Spleen (tissue), 7 donors: ENCODE results near the gene LSS.

ENCODE experiments used
- CTCF ChIP-seq, 11 experiments: fragments of 200-600 bp in 7 of 11; fragments of 450-650 bp in 4 of 11; sonication (generic) in 4 of 11; IDR thresholded peaks in 8 of 11; conservative IDR thresholded peaks in 3 of 11; 1 replicate in 7 of 11; 2 replicates in 4 of 11; pipeline versions ENCODE4 v1.4.0 to v1.8.0; 2016 to 2021; ENCODE audit warnings: antibody characterized with exemption in 11 of 11, inconsistent platforms in 4 of 11, mild to moderate bottlenecking in 1 of 11
- POLR2AphosphoS5 ChIP-seq, 3 donors: sonication (generic); formaldehyde crosslinking; IDR thresholded peaks; one replicate each; pipeline ENCODE4 v1.5.1; 2017; ENCODE audit warnings: antibody characterized with exemption in 3 of 3
- donor health status: DM: no; HTN: no; CAD: no; lungs with moderate emphysema.
- donor health status: DM: no; HTN: no; CAD: no.
- donor health status: DM: no; HTN: no; CAD: no.

GRCh38 chr21:46194374-46195334, 33.9 kb downstream of the LSS start:
- TF ChIP-seq CTCF (IDR thresholded peaks at IDR 0.05 in 8 of 11, conservative IDR thresholded peaks at IDR 0.05 in 3 of 11), result no peak
- no peak for TF ChIP-seq POLR2AphosphoS5 (IDR thresholded peaks at IDR 0.05)
